ENCODE results near the gene S100A7A. TPM values are rescaled to one million over a fixed set of nuclear protein-coding genes. Genes with fewer than 3 reads are reported as not detected.

The S100A7A gene
- total RNA-seq, 1 donor from 2014 or later: not detected

DNA sequence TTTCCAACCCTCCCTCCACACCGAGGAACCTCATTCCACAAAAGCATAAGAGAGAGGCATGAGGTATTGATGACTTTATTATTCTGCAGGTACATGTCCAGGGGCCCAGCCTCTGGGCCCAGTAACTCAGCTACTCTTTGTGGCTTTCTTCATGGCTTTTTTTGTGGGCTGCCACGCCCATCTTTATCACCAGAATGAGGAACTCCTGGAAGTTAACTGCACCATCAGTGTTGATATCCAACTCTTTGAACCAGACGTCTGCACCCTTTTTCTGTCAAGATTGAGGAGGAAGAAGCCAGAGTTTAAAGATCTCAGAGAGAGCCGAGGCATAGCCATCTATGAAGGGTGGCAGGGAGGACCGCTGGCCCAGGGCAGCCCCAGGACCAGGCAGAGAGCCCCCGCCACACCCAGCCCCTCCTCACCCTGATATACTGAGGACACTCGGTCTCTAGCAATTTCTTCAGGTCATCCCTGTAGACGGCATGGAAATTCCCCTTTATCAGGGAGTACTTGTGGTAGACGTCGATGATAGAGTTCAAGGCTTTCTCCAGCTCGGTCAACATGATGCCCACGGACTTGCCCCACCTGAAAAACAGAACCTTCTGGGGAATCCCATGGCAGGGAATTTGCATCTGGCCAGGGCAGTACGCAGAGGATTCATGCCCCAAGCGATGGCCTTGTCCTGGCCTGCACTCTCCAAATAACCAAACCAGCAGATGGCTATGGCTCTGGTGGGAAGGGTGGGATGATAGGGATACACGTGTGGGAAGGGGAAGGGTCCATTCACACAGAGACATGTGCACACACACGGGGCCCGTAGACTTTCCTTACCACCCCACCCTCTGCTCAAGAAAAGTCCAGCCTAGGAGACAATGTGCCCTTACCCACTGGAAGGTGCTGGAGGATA lies 26.1 kb upstream of the S100A7A start:
- Histone ChIP-seq H3K4me2 (ENCODE audit: low read length) (no peak overlapping the region), H3K27ac (ENCODE audit: low read depth, low read length) (no peak overlapping the region), H3K36me3 (ENCODE audit: insufficient read depth, low read length) (no peaks in the 10 kb centered on the region), H3K4me3 (ENCODE audit: insufficient read depth, low read depth, low read length) (no peak overlapping the region), H3K4me1 (ENCODE audit: insufficient read depth, low read length) (no peaks in the 10 kb centered on the region), H3K27me3 (ENCODE audit: insufficient read depth, low read length) (no peaks in the 10 kb centered on the region), H2AFZ (ENCODE audit: low read depth, low read length) (no peak overlapping the region), H4K20me1 (ENCODE audit: insufficient read depth, low read length) (no peaks in the 10 kb centered on the region), H3K9ac (ENCODE audit: low read length) (no peak overlapping the region), H3K79me2 (ENCODE audit: insufficient read depth, low read length) (no peaks in the 10 kb centered on the region), H3K9me3 (ENCODE audit: insufficient read depth, low read depth, low read length) (no peaks in the 10 kb centered on the region)
- no peak overlapping the region for H3K4me3 Mint-ChIP-seq (ENCODE audit: unreplicated experiment)
- H3K27me3 Mint-ChIP-seq (ENCODE audit: low read depth, unreplicated experiment): peaks cover 54% of the 10 kb centered on the region
- no peaks in the 10 kb centered on the region for H3K36me3 Mint-ChIP-seq (ENCODE audit: low read depth, unreplicated experiment)
- FAIRE-seq (no peak), DNase-seq (ENCODE audit: low read depth) (no peak)
- no peak overlapping the region for H3K27ac Mint-ChIP-seq (ENCODE audit: unreplicated experiment)
- H3K4me1 Mint-ChIP-seq (ENCODE audit: low read depth, unreplicated experiment): no peaks in the 10 kb centered on the region
- no peak for TF ChIP-seq EZH2 (IDR thresholded peaks at IDR 0.05; ENCODE audit: insufficient read depth, low read length)
- TF ChIP-seq, protein P1, sequence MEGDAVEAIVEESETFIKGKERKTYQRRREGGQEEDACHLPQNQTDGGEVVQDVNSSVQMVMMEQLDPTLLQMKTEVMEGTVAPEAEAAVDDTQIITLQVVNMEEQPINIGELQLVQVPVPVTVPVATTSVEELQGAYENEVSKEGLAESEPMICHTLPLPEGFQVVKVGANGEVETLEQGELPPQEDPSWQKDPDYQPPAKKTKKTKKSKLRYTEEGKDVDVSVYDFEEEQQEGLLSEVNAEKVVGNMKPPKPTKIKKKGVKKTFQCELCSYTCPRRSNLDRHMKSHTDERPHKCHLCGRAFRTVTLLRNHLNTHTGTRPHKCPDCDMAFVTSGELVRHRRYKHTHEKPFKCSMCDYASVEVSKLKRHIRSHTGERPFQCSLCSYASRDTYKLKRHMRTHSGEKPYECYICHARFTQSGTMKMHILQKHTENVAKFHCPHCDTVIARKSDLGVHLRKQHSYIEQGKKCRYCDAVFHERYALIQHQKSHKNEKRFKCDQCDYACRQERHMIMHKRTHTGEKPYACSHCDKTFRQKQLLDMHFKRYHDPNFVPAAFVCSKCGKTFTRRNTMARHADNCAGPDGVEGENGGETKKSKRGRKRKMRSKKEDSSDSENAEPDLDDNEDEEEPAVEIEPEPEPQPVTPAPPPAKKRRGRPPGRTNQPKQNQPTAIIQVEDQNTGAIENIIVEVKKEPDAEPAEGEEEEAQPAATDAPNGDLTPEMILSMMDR (IDR thresholded peaks at IDR 0.05; ENCODE audit: insufficient read depth, low read depth, low read length): no peak
- no peaks in the 10 kb centered on the region for H3K9me3 Mint-ChIP-seq (ENCODE audit: unreplicated experiment)

DNA sequence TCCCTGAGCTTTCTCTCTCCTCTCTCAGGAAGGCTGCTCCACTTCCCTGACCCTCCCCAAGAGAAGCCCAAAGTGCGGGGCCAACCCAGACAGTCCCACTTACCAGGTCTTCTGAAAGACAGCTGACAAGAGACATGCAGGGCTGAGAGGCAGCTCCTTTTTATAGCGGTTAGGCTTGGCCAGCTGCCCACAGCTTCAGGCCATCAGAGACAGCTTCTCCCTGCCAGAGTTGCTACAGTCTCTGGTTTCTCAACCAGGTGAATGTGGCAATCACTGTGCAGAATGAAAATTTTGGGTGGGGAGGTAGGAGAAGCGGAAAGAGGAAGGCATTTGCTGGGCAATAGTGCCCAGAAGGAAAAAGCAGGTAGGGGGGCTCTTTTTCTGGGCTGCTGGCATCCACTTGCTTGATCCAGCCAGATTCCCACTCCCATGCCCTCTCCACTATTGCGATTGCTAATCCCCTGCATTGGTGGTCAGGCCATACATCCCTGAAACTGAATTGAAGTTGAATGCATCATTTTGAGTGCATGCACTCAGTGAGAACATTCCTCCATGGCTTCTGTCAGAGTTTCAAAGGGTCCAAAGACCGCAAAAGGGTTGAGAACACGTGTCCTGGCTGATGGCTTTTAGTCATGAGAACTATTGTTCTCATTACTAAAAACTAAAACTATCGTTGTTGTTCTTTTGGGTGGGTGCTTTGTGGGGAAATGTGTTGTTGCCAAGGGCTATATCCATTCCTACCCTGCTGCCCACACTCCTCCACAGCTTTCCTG lies 25.2 kb upstream of the S100A7A start, which contains the start of gene S100A8:
S100A8 (minus strand) TSS at position 136 of the 773 bp plus-strand sequence. CDS start 538 bp downstream, outside the sequence.
- Mint-ChIP-seq H3K9me3 (ENCODE audit: unreplicated experiment) (no peaks in the 10 kb centered on the region), H3K4me1 (ENCODE audit: low read depth, unreplicated experiment) (no peaks in the 10 kb centered on the region), H3K27ac (ENCODE audit: unreplicated experiment) (no peak within 1 kb of the TSS), H3K27me3 (ENCODE audit: low read depth, unreplicated experiment) (peaks cover 62% of the 10 kb centered on the region), H3K36me3 (ENCODE audit: low read depth, unreplicated experiment) (no peaks in the 10 kb centered on the region), H3K4me3 (ENCODE audit: unreplicated experiment) (no peak within 1 kb of the TSS)
- H3K4me3 ChIP-seq (ENCODE audit: insufficient read depth, low read depth, low read length): no peak within 1 kb of the TSS
- no peak within 1 kb of the TSS for H3K9ac ChIP-seq (ENCODE audit: low read length)
- FAIRE-seq (no peak), DNase-seq (ENCODE audit: low read depth) (no peak)
- H2AFZ ChIP-seq (ENCODE audit: low read depth, low read length): no peak within 1 kb of the TSS
- H3K27me3 ChIP-seq (ENCODE audit: insufficient read depth, low read length): no peaks in the 10 kb centered on the region
- no peak within 1 kb of the TSS for H3K4me2 ChIP-seq (ENCODE audit: low read length)
- H3K36me3 ChIP-seq (ENCODE audit: insufficient read depth, low read length): no peaks in the 10 kb centered on the region
- H4K20me1 ChIP-seq (ENCODE audit: insufficient read depth, low read length): no peaks in the 10 kb centered on the region
- no peaks in the 10 kb centered on the region for H3K79me2 ChIP-seq (ENCODE audit: insufficient read depth, low read length)
- no peak for TF ChIP-seq EZH2 (IDR thresholded peaks at IDR 0.05; ENCODE audit: insufficient read depth, low read length)
- no peaks in the 10 kb centered on the region for H3K9me3 ChIP-seq (ENCODE audit: insufficient read depth, low read depth, low read length)
- no peaks in the 10 kb centered on the region for H3K4me1 ChIP-seq (ENCODE audit: insufficient read depth, low read length)
- H3K27ac ChIP-seq (ENCODE audit: low read depth, low read length): no peak within 1 kb of the TSS

DNA sequence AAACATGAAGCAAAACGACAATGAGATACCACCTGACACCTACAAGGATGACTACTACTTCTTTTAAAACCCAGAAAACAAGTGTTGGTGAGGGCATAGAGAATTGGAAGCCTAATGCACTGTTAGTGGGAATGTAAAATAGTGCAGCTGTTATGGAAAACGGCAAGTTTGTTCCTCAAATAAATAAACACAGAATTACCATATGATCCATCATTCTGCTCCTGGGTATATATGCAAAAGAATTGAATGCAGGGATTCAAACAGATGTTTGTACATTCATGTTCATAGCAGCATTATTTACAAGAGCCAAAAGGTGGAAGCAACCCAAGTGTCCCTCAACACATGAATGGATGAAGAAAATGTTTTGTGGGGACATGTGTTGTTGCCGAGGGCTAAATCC lies 24.1 kb upstream of the S100A7A start:
- H3K4me1 ChIP-seq (ENCODE audit: insufficient read depth, low read length): no peaks in the 10 kb centered on the region
- FAIRE-seq (no peak), DNase-seq (ENCODE audit: low read depth) (no peak)
- Mint-ChIP-seq H3K27ac (ENCODE audit: unreplicated experiment) (no peak overlapping the region), H3K9me3 (ENCODE audit: unreplicated experiment) (no peaks in the 10 kb centered on the region), H3K36me3 (ENCODE audit: low read depth, unreplicated experiment) (no peaks in the 10 kb centered on the region), H3K27me3 (ENCODE audit: low read depth, unreplicated experiment) (peaks cover 66% of the 10 kb centered on the region), H3K4me1 (ENCODE audit: low read depth, unreplicated experiment) (no peaks in the 10 kb centered on the region), H3K4me3 (ENCODE audit: unreplicated experiment) (no peak overlapping the region)
- no peaks in the 10 kb centered on the region for H3K27me3 ChIP-seq (ENCODE audit: insufficient read depth, low read length)
- H4K20me1 ChIP-seq (ENCODE audit: insufficient read depth, low read length): no peaks in the 10 kb centered on the region
- H3K79me2 ChIP-seq (ENCODE audit: insufficient read depth, low read length): no peaks in the 10 kb centered on the region
- no peaks in the 10 kb centered on the region for H3K36me3 ChIP-seq (ENCODE audit: insufficient read depth, low read length)
- H3K4me2 ChIP-seq (ENCODE audit: low read length): no peak overlapping the region
- TF ChIP-seq, protein P1 (IDR thresholded peaks at IDR 0.05; ENCODE audit: insufficient read depth, low read depth, low read length): no peak
- TF ChIP-seq EZH2 (IDR thresholded peaks at IDR 0.05; ENCODE audit: insufficient read depth, low read length): no peak
- H3K9ac ChIP-seq (ENCODE audit: low read length): no peak overlapping the region
- H3K27ac ChIP-seq (ENCODE audit: low read depth, low read length): no peak overlapping the region
- H2AFZ ChIP-seq (ENCODE audit: low read depth, low read length): no peak overlapping the region
- no peak overlapping the region for H3K4me3 ChIP-seq (ENCODE audit: insufficient read depth, low read depth, low read length)
- H3K9me3 ChIP-seq (ENCODE audit: insufficient read depth, low read depth, low read length): no peaks in the 10 kb centered on the region
